Keratinocyte (primary cell): ENCODE data around the gene USHBP1. TPM values are rescaled to one million over a fixed set of nuclear protein-coding genes. Genes with fewer than 3 reads are reported as not detected.
A peak's percentile ranks its signal among the peaks of the same experiment; 100 is the strongest.

Source experiments
- DNase-seq: peaks from one replicate; pipeline ENCODE4 v3.0.0-alpha.2; 2011; ENCODE audit warnings: low read depth, missing footprints, low spot score
- FAIRE-seq: peaks from 2 replicates; lab custom pipeline; 2011; peaks lifted over from hg19 to GRCh38; lab: Jason Lieb, UNC
- H2AFZ ChIP-seq: 2 replicates; pipeline ENCODE4 v1.6.0; 2012; ENCODE audit warnings: low read length, control low read depth, inconsistent platforms; ENCODE audit not compliant: control insufficient read depth
- H3K27ac ChIP-seq: 2 replicates; pipeline ENCODE4 v1.5.1; 2011; ENCODE audit warnings: low read length; ENCODE audit not compliant: control insufficient read depth, insufficient read depth
- H3K27me3 ChIP-seq: 3 replicates; pipeline ENCODE4 v1.6.0; 2011; ENCODE audit warnings: low read length; ENCODE audit not compliant: control insufficient read depth, insufficient read depth; ENCODE audit errors: extremely low read depth
- H3K36me3 ChIP-seq, 2 experiments: 2 replicates in 1 of 2; 3 replicates in 1 of 2; pipeline ENCODE4 v1.5.1; 2011; ENCODE audit warnings: low read length in 2 of 2, mild to moderate bottlenecking in 1 of 2; ENCODE audit not compliant: control insufficient read depth in 2 of 2, insufficient read depth in 2 of 2; ENCODE audit errors: extremely low read depth in 1 of 2
- H3K4me1 ChIP-seq: 3 replicates; pipeline ENCODE4 v1.5.1; 2011; ENCODE audit warnings: low read length; ENCODE audit not compliant: control insufficient read depth, insufficient read depth; ENCODE audit errors: extremely low read depth
- H3K4me2 ChIP-seq: 3 replicates; pipeline ENCODE4 v1.6.0; 2011; ENCODE audit warnings: low read depth, low read length; ENCODE audit not compliant: control insufficient read depth, insufficient read depth; ENCODE audit errors: extremely low read depth
- H3K4me3 ChIP-seq, 3 experiments: fragments of 200-600 bp in 1 of 3; sonication (generic) in 1 of 3; 2 replicates in 2 of 3; 3 replicates in 1 of 3; pipeline ENCODE4 v1.5.1; 2011 to 2016; ENCODE audit warnings: low read length in 3 of 3, mild to moderate bottlenecking in 3 of 3, control low read depth in 2 of 3, inconsistent platforms in 1 of 3, low read depth in 1 of 3, mixed read lengths in 1 of 3, mixed run types in 1 of 3, moderate library complexity in 1 of 3; ENCODE audit not compliant: control insufficient read depth in 2 of 3, insufficient read depth in 2 of 3; ENCODE audit errors: extremely low read depth in 1 of 3
- H3K79me2 ChIP-seq: 2 replicates; pipeline ENCODE4 v1.6.0; 2012; ENCODE audit warnings: low read length; ENCODE audit not compliant: control insufficient read depth, insufficient read depth
- H3K9ac ChIP-seq: 3 replicates; pipeline ENCODE4 v1.6.0; 2011; ENCODE audit warnings: low read length; ENCODE audit not compliant: control insufficient read depth, insufficient read depth; ENCODE audit errors: extremely low read depth
- H3K9me1 ChIP-seq: 3 replicates; pipeline ENCODE4 v1.6.0; 2011; ENCODE audit warnings: low read length; ENCODE audit not compliant: control insufficient read depth, insufficient read depth; ENCODE audit errors: extremely low read depth
- H3K9me3 ChIP-seq: 2 replicates; pipeline ENCODE4 v1.5.1; 2012; ENCODE audit warnings: low read depth, low read length; ENCODE audit not compliant: control insufficient read depth
- H4K20me1 ChIP-seq: 3 replicates; pipeline ENCODE4 v1.6.0; 2011; ENCODE audit warnings: low read length; ENCODE audit not compliant: control insufficient read depth, insufficient read depth; ENCODE audit errors: extremely low read depth
- CTCF ChIP-seq, 3 experiments: IDR thresholded peaks in 1 of 3; conservative IDR thresholded peaks in 1 of 3; optimal IDR thresholded peaks in 1 of 3; 2 replicates in 2 of 3; 3 replicates in 1 of 3; pipeline versions ENCODE3 to v1.5.1; 2011; ENCODE audit warnings: low read length in 3 of 3, mild to moderate bottlenecking in 3 of 3, moderate library complexity in 2 of 3, control low read depth in 1 of 3, inconsistent platforms in 1 of 3; ENCODE audit not compliant: insufficient read depth in 2 of 3; ENCODE audit errors: extremely low read depth in 1 of 3
- EZH2 ChIP-seq: IDR thresholded peaks from one replicate; pipeline ENCODE4 v1.6.1; 2012; ENCODE audit warnings: inconsistent platforms, mild to moderate bottlenecking, low read length, moderate library complexity
- dilution Hi-C: fragments of 300-500 bp; cut with MboI; formaldehyde crosslinking; loops from one replicate; pipeline ENCODE4 v1.7.0; 2020; ENCODE audit warnings: low sequenced_read_pairs; ENCODE audit not compliant: extremely low pct_ligation_motif_present
- polyA plus RNA-seq, 5 experiments: library from polyadenylated mRNA; depleted of rRNA in 3 of 5; stranded (reverse) in 3 of 5; stranded (forward) in 1 of 5; unstranded in 1 of 5; fragments of >200 nt; gene quantifications; 1 replicate in 1 of 5; 2 replicates in 3 of 5; 3 replicates in 1 of 5; pipeline versions ENCODE4 v1.2.1 to v1.2.3, GENCODE V29; 2011 to 2012; ENCODE audit warnings: missing spikeins in 2 of 5, low read depth in 1 of 5, low replicate concordance in 1 of 5

The USHBP1 gene
- polyA plus RNA-seq, 1 donor (not counting 4 experiments of a cell fraction or from before 2014, with no cell fraction given) = not detected

GRCh38 chr19:17305517-17306284 lies 41.2 kb upstream of the USHBP1 start, which contains the start of gene MRPL34:
Gene MRPL34 (plus strand): TSS chr19:17305872. CDS start chr19:17305893, 21 bp downstream.
- TF ChIP-seq EZH2 (no peak), CTCF (optimal IDR thresholded peaks at IDR 0.05 in 1 of 3, IDR thresholded peaks at IDR 0.05 in 1 of 3, conservative IDR thresholded peaks at IDR 0.05 in 1 of 3; ENCODE audit: extremely low read depth in 1 of 3, insufficient read depth in 2 of 3, low read length in 3 of 3) (peak; percentile 83 to 96 (median 93))
- FAIRE-seq (peak; percentile 89), DNase-seq (peak; percentile 98)
- Histone ChIP-seq H3K36me3 (no peaks in the 10 kb centered on the region), H3K27ac (peak within 1 kb of the TSS; percentile 65), H3K79me2 (peaks cover 25% of the 10 kb centered on the region), H3K4me2 (peak within 1 kb of the TSS; percentile 93), H3K9me3 (no peaks in the 10 kb centered on the region), H2AFZ (peak within 1 kb of the TSS; percentile 65), H3K4me1 (peaks cover 40% of the 10 kb centered on the region), H3K4me3 (peak within 1 kb of the TSS; percentile 58 to 86 (median 73)), H4K20me1 (no peaks in the 10 kb centered on the region), H3K9me1 (peaks cover 3% of the 10 kb centered on the region), H3K27me3 (no peaks in the 10 kb centered on the region), H3K9ac (peak within 1 kb of the TSS; percentile 78)
- dilution Hi-C loops = no loop called here

- no peak for DNase-seq
- dilution Hi-C loops = no loop called here
- no peak for TF ChIP-seq EZH2
- TF ChIP-seq CTCF (optimal IDR thresholded peaks at IDR 0.05 in 1 of 3, IDR thresholded peaks at IDR 0.05 in 1 of 3, conservative IDR thresholded peaks at IDR 0.05 in 1 of 3; ENCODE audit: extremely low read depth in 1 of 3, insufficient read depth in 2 of 3, low read length in 3 of 3) = no peak
- Histone ChIP-seq H4K20me1 (no peaks in the 10 kb centered on the region), H3K9me3 (no peaks in the 10 kb centered on the region), H3K79me2 (peaks cover 20% of the 10 kb centered on the region), H3K9me1 (peaks cover 3% of the 10 kb centered on the region), H2AFZ (no peak overlapping the region), H3K36me3 (no peaks in the 10 kb centered on the region), H3K4me2 (peak overlapping the region; percentile 61), H3K9ac (no peak overlapping the region), H3K27me3 (no peaks in the 10 kb centered on the region), H3K27ac (peak overlapping the region; percentile 8), H3K4me3 (no peak overlapping the region), H3K4me1 (peaks cover 34% of the 10 kb centered on the region)
- FAIRE-seq = no peak
Measured at GRCh38 chr19:17305216-17305516, 40.6 kb upstream of the USHBP1 start.
